ENCODE data around the gene RALGAPA2. TPM values are rescaled to one million over a fixed set of nuclear protein-coding genes. Genes with fewer than 3 reads are reported as not detected.

Gene RALGAPA2
- total and polyA plus RNA-seq, 8 donors, result 34.5 to 79.8 (median 43.1) TPM

GRCh38 chr20:20743511-20744169, 31.2 kb upstream of the RALGAPA2 start:
- Histone ChIP-seq H3K4me3 (peak overlapping the region in 1 of 2 donors; percentile 4), H3K9me3 (peaks cover 0 to 7% of the 10 kb centered on the region in 2 donors), H3K27ac (peak overlapping the region; percentile 88 to 90), H3K36me3 (no peaks in the 10 kb centered on the region), H3K27me3 (no peaks in the 10 kb centered on the region), H3K4me1 (peaks cover 20 to 60% of the 10 kb centered on the region in 2 donors)
- DNase-seq (peak in 3 of 4 donors; percentile 54 to 90 (median 76)), ATAC-seq (peak; percentile 88)
- intact Hi-C loops (cut with DNase I), result no loop called here
- no peak for TF ChIP-seq CTCF (IDR thresholded peaks at IDR 0.05)

- peak in 1 of 4 donors; percentile 39 for DNase-seq
- ATAC-seq, result peak; percentile 50
Measured at GRCh38 chr20:20741087-20742045, 28.9 kb upstream of the RALGAPA2 start.

GRCh38 chr20:20740541-20740940, 28.1 kb upstream of the RALGAPA2 start:
- ATAC-seq, result no peak
- Histone ChIP-seq H3K4me3 (no peak overlapping the region), H3K27ac (peak overlapping the region in 1 of 2 donors; percentile 69), H3K9me3 (no peaks in the 10 kb centered on the region), H3K36me3 (no peaks in the 10 kb centered on the region), H3K27me3 (no peaks in the 10 kb centered on the region), H3K4me1 (peaks cover 20 to 70% of the 10 kb centered on the region in 2 donors)
- DNase-seq, result peak in 2 of 4 donors; percentile 42 to 52
- TF ChIP-seq CTCF (IDR thresholded peaks at IDR 0.05), result no peak
- intact Hi-C loops (cut with DNase I), result no loop called here

More at GRCh38 chr20:20741087-20742045, 28.9 kb upstream of the RALGAPA2 start:
- TF ChIP-seq CTCF (IDR thresholded peaks at IDR 0.05), result no peak
- Histone ChIP-seq H3K4me1 (peaks cover 20 to 70% of the 10 kb centered on the region in 2 donors), H3K4me3 (no peak overlapping the region), H3K27ac (peak overlapping the region in 1 of 2 donors; percentile 69), H3K36me3 (no peaks in the 10 kb centered on the region), H3K9me3 (no peaks in the 10 kb centered on the region), H3K27me3 (no peaks in the 10 kb centered on the region)
- intact Hi-C loops (cut with DNase I), result no loop called here

GRCh38 chr20:20737158-20737557, 24.7 kb upstream of the RALGAPA2 start:
- no peak overlapping the region for H3K4me3 ChIP-seq
- DNase-seq (no peak), ATAC-seq (no peak)
- no peaks in the 10 kb centered on the region for H3K36me3 ChIP-seq
- H3K27me3 ChIP-seq, result no peaks in the 10 kb centered on the region
- H3K4me1 ChIP-seq, result peaks cover 4 to 66% of the 10 kb centered on the region in 2 donors
- no peaks in the 10 kb centered on the region for H3K9me3 ChIP-seq
- no peak overlapping the region for H3K27ac ChIP-seq
- intact Hi-C loops (cut with DNase I), result no loop called here
- TF ChIP-seq CTCF (IDR thresholded peaks at IDR 0.05), result no peak

GRCh38 chr20:20736303-20736702, 23.9 kb upstream of the RALGAPA2 start:
- DNase-seq (no peak), ATAC-seq (no peak)
- Histone ChIP-seq H3K36me3 (no peaks in the 10 kb centered on the region), H3K4me1 (peaks cover 4 to 58% of the 10 kb centered on the region in 2 donors), H3K27me3 (no peaks in the 10 kb centered on the region), H3K27ac (no peak overlapping the region), H3K4me3 (no peak overlapping the region), H3K9me3 (no peaks in the 10 kb centered on the region)
- intact Hi-C loops (cut with DNase I), result no loop called here
- no peak for TF ChIP-seq CTCF (IDR thresholded peaks at IDR 0.05)
